BJ (cell line): ENCODE measurements around the gene CFAP43. TPM values are rescaled to one million over a fixed set of nuclear protein-coding genes. Genes with fewer than 3 reads are reported as not detected.

Experiments
- CTCF ChIA-PET: fragments of 350-600 bp; formaldehyde crosslinking; extraction: SDS; loops from one replicate; lab custom pipeline; 2021; ENCODE audit warnings: antibody characterized with exemption, inconsistent platforms; lab: Yijun Ruan, JAX
- POLR2A ChIA-PET: fragments of 300-600 bp; sonication (Branson Sonifier 250); formaldehyde crosslinking; extraction: SDS; loops from one replicate; lab custom pipeline; 2021; ENCODE audit warnings: antibody characterized with exemption; lab: Charles Lee
- DNase-seq: peaks from one replicate; pipeline ENCODE4 v3.0.0-alpha.2; 2011; ENCODE audit warnings: low read depth
- H3K27me3 ChIP-seq: 2 replicates; pipeline ENCODE4 v1.6.0; 2011; ENCODE audit warnings: low read length; ENCODE audit not compliant: control insufficient read depth, insufficient read depth
- H3K36me3 ChIP-seq: 2 replicates; pipeline ENCODE4 v1.5.1; 2011; ENCODE audit warnings: low read length; ENCODE audit not compliant: control insufficient read depth, insufficient read depth
- H3K4me3 ChIP-seq: 2 replicates; pipeline ENCODE4 v1.5.1; 2011; ENCODE audit warnings: low read depth, mild to moderate bottlenecking, control low read depth, low read length
- polyA plus RNA-seq: library from polyadenylated mRNA; depleted of rRNA; stranded (reverse); fragments of >200 nt; gene quantifications from 2 replicates; pipeline ENCODE4 v1.2.3, GENCODE V29; 2011
- TF ChIP-seq, protein P1 (sequence below): IDR thresholded peaks from 2 replicates; pipeline ENCODE4 v1.5.1; 2011; ENCODE audit warnings: low read depth, mild to moderate bottlenecking, control low read depth, inconsistent platforms, low read length, moderate library complexity; ENCODE audit not compliant: insufficient read depth

Gene CFAP43
- polyA plus RNA-seq, 1 experiment = 0.05 TPM

DNA sequence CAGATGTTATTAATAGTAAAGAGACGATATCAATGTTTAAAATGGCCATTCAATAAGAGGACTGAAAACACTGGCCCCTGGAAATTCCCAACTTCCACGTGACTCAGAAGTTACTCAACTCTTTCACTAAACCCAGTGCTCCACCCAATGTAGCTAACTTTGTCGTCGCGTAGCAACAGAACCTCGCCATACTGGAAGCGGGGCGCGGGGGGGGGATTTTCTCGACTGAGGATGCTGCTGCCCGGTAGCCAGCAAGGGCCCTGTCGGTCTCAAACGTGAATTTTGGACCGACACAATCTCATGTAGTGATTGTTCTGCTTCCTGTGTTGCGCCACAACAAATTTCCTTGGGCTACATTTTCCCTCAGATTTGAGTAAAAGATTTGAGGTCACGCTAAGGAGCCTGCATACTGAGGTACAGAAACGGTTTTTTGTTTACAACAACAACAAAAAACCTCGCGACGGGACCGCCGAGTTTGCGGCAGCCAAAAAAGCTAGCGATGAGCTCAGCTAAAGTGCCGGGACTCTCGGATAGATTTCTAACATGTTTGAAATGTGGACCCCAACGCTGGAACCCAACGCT, 111.2 kb downstream of the CFAP43 start:
- no peaks in the 10 kb centered on the region for H3K27me3 ChIP-seq
- DNase-seq = peak; percentile 79
- TF ChIP-seq, protein P1, sequence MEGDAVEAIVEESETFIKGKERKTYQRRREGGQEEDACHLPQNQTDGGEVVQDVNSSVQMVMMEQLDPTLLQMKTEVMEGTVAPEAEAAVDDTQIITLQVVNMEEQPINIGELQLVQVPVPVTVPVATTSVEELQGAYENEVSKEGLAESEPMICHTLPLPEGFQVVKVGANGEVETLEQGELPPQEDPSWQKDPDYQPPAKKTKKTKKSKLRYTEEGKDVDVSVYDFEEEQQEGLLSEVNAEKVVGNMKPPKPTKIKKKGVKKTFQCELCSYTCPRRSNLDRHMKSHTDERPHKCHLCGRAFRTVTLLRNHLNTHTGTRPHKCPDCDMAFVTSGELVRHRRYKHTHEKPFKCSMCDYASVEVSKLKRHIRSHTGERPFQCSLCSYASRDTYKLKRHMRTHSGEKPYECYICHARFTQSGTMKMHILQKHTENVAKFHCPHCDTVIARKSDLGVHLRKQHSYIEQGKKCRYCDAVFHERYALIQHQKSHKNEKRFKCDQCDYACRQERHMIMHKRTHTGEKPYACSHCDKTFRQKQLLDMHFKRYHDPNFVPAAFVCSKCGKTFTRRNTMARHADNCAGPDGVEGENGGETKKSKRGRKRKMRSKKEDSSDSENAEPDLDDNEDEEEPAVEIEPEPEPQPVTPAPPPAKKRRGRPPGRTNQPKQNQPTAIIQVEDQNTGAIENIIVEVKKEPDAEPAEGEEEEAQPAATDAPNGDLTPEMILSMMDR = no peak
- H3K36me3 ChIP-seq = no peaks in the 10 kb centered on the region
- ChIA-PET CTCF (interaction anchor here (0.7 to 4.8 kb wide), 16 partner anchors 9 to 393 kb away, joined by 3 to 50 read pairs (median 6); no protein-coding TSS in a partner anchor), POLR2A (interaction anchor here (0.6 to 1.8 kb wide), 2 partner anchors 11 to 19 kb away, joined by 3 to 22 read pairs; no protein-coding TSS in a partner anchor)
- H3K4me3 ChIP-seq = peak overlapping the region; percentile 70

DNA sequence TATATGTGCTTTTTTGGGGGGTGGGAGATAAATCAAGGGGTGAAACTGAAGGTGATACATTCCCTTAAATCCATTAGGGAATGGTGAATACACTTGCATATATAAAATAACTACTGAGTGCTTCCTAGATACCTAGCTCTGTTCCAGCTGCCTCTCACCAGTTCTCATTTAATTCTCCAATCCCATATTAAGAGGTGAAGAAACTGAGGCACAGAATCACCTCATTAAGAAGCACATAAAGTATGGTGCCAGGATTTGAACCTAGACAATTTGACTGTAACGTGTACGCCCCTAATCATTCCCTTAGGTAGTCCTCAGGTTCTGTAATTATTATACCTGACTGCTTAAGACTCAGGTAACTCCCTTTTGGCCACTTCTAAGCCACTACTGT, 111.7 kb downstream of the CFAP43 start:
- POLR2A ChIA-PET = interaction anchor here (0.6 to 1.8 kb wide), 2 partner anchors 11 to 19 kb away, joined by 3 to 22 read pairs; no protein-coding TSS in a partner anchor
- no peak for DNase-seq
- Histone ChIP-seq H3K27me3 (no peaks in the 10 kb centered on the region), H3K36me3 (no peaks in the 10 kb centered on the region), H3K4me3 (peak overlapping the region; percentile 26)
- TF ChIP-seq, protein P1 = no peak
- CTCF ChIA-PET = interaction anchor here (0.7 to 4.8 kb wide), 9 partner anchors 8 to 393 kb away, joined by 3 to 50 read pairs (median 7); no protein-coding TSS in a partner anchor

DNA sequence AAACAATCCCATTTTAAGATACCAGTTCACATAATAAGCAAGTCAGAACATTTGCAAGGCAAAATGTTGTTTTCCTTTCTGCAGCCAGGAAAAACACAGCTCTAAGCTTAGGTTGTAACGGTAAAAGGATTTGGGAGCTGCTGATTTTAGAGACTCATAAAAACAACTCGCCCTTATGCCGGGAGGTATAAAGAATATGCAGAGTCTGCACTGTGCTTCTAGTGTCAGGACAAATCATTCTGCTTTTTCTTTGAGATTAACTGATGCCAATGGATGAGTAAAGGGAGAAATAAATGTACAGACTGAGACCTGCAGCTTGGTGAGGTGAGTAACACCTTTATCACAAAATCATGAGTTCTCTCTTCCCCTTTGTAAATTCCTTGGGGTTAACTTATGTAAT, 112.2 kb downstream of the CFAP43 start:
- TF ChIP-seq, protein P1 = no peak
- no peaks in the 10 kb centered on the region for H3K36me3 ChIP-seq
- DNase-seq = no peak
- H3K27me3 ChIP-seq = no peaks in the 10 kb centered on the region
- H3K4me3 ChIP-seq = no peak overlapping the region
- POLR2A ChIA-PET = no interaction called here
- CTCF ChIA-PET = interaction anchor here (1.1 to 3.5 kb wide), 5 partner anchors 8 to 67 kb away, joined by 3 to 18 read pairs (median 7); no protein-coding TSS in a partner anchor

DNA sequence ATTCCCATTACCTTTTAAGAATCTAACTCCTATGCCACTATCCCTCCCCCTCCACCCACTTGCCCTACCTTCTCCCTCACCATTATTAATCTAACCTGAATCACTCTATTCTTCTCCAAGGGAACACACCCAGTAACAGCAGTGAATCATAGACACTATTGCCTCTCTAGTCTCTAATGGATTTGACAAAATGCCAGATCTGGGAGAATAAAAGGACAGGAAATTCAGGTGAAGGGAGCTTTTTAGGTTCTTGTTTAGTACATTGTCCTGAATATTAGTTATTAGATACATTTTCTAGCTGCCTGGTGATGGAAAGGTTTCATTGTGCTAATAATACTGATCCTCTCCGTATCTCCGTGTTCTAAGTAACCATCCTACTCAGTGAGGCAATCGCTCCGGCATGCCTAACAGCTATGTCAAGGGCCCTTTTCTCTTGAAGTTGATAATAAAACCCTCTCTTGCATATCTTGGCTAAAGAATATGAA, 114.3 kb downstream of the CFAP43 start:
- TF ChIP-seq, protein P1 = no peak
- DNase-seq = no peak
- no peaks in the 10 kb centered on the region for H3K27me3 ChIP-seq
- H3K36me3 ChIP-seq = no peaks in the 10 kb centered on the region
- ChIA-PET CTCF (interaction anchor here (1.0 kb wide), 1 partner anchor 157 kb away, joined by 3 read pairs; no protein-coding TSS in a partner anchor), POLR2A (no interaction called here)
- no peak overlapping the region for H3K4me3 ChIP-seq

DNA sequence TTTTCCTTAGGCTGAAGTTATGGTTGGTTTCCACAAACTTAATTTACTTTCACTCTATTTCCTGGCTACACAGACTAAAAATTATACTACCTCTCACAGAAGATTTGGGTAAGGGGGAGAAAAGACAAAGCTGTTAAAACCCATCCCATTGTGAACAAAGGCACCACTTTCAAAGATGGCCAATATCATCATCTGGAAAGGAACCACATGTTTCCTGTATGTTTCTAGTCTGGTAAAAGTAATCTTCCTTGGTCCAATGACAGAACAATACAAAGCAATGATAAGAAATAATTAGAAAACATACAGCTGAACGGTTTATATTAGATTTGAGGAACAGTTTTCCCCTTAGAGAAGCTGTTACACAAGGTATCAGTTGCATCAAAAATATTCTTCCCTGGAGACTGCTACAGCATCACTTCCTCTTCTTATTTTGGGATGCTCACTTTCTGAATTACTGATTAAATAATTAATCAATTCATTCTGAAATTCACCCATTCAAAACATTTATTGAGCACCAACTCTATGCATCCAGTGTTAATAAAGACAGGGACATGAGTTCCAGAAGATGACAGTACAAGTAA, 118.7 kb downstream of the CFAP43 start:
- Histone ChIP-seq H3K36me3 (no peaks in the 10 kb centered on the region), H3K27me3 (no peaks in the 10 kb centered on the region), H3K4me3 (no peak overlapping the region)
- no peak for DNase-seq
- TF ChIP-seq, protein P1 = no peak
- POLR2A ChIA-PET = no interaction called here
- CTCF ChIA-PET = no interaction called here
